ENCODE results near the gene TANC1. TPM values are rescaled to one million over a fixed set of nuclear protein-coding genes. Genes with fewer than 3 reads are reported as not detected.

Gene TANC1
- total and polyA plus RNA-seq, 2 of the 4 experiments (the other 2 are of a cell fraction): 10.2 to 12.9 TPM

GRCh38 chr2:159145745-159146354, 177.4 kb downstream of the TANC1 start:
- H4K8ac ChIP-seq (ENCODE audit: low read depth in 2 of 2, low read length in 2 of 2): no peak overlapping the region
- H3K4me1 ChIP-seq (ENCODE audit: control insufficient read depth, insufficient read depth, low read length): peaks cover 9% of the 10 kb centered on the region
- H3K56ac ChIP-seq (ENCODE audit: extremely low read depth, insufficient read depth, low read length): no peak overlapping the region
- no peak overlapping the region for H2BK15ac ChIP-seq (ENCODE audit: low read depth, low read length)
- H3K9ac ChIP-seq (ENCODE audit: low read depth, low read length): no peak overlapping the region
- H3K4me2 ChIP-seq (ENCODE audit: low read depth, low read length): no peak overlapping the region
- no peak overlapping the region for H2BK120ac ChIP-seq (ENCODE audit: low read depth, low read length)
- WGBS, 2 experiments (ENCODE audit: extremely low coverage in 2 of 2, insufficient read length in 1 of 2): no CpG with 5 or more reads among the region's 5 CpGs
- ChIA-PET POLR2A (ENCODE audit: unreplicated experiment) (no interaction called here), CTCF (interaction anchor here (0.8 kb wide), 1 partner anchor 9 kb away, joined by 3 read pairs; no protein-coding TSS in a partner anchor)
- dilution Hi-C loops (cut with HindIII; ENCODE audit: low sequenced_read_pairs, unreplicated experiment): no loop called here
- H3K9me1 ChIP-seq (ENCODE audit: insufficient read depth, low read length): peaks cover 15% of the 10 kb centered on the region
- H2AK5ac ChIP-seq (ENCODE audit: low read depth, low read length): no peak overlapping the region
- H2BK5ac ChIP-seq (ENCODE audit: low read depth, low read length, poor library complexity, severe bottlenecking): no peak overlapping the region
- no TSS peak for BruUV-seq (replicated peaks)
- intact Hi-C loops (cut with micrococcal nuclease): no loop called here
- DNase-seq (no peak), ATAC-seq (ENCODE audit: low read depth) (no peak)
- no peak overlapping the region for H3K4me3 ChIP-seq (ENCODE audit: insufficient read depth, low read depth, low read length)
- peaks cover 9% of the 10 kb centered on the region; the same call in 1 of the 2 replicates for H3K36me3 ChIP-seq (ENCODE audit: control insufficient read depth, insufficient read depth, low read length)
- H3K18ac ChIP-seq (ENCODE audit: low read depth, low read length): no peak overlapping the region
- H3K27ac ChIP-seq (ENCODE audit: insufficient read depth, low read length): no peak overlapping the region
- no peaks in the 10 kb centered on the region for H3K9me3 ChIP-seq (ENCODE audit: control insufficient read depth, insufficient read depth, low read length)
- no peak overlapping the region for H4K5ac ChIP-seq (ENCODE audit: low read depth, low read length)
- H3K14ac ChIP-seq (replicated peaks; ENCODE audit: low read depth, low read length): no peak overlapping the region
- H2BK20ac ChIP-seq (ENCODE audit: low read depth, low read length): no peak overlapping the region
- H3K4ac ChIP-seq (ENCODE audit: low read depth, low read length): no peak overlapping the region
- H2AK9ac ChIP-seq (replicated peaks; ENCODE audit: low read depth, low read length, poor library complexity): no peak overlapping the region
- H3K27me3 ChIP-seq (ENCODE audit: control insufficient read depth, insufficient read depth, low read length): no peaks in the 10 kb centered on the region
- H3K79me1 ChIP-seq (ENCODE audit: low read depth in 1 of 2, low read length in 2 of 2): peaks cover 16 to 36% of the 10 kb centered on the region in 2 experiments
- in situ Hi-C loops (cut with MboI; ENCODE audit: low sequenced_read_pairs): no loop called here
- H3K23ac ChIP-seq (ENCODE audit: low read depth, low read length): no peak overlapping the region
- TF ChIP-seq NFE2L2 (IDR thresholded peaks at IDR 0.05; ENCODE audit: low read depth, low read length) (no peak), CEBPB (IDR thresholded peaks at IDR 0.05; ENCODE audit: low read depth, low read length) (no peak)
- no peak overlapping the region for H4K91ac ChIP-seq (ENCODE audit: insufficient read depth, low read depth, low read length)
- H4K20me1 ChIP-seq (ENCODE audit: insufficient read depth, low read length): no peaks in the 10 kb centered on the region
- no peak overlapping the region for H2AFZ ChIP-seq (replicated peaks; ENCODE audit: low read length, poor library complexity)

All from IMR-90 (cell line).